ENCODE measurements around the gene OOEP.

Gene OOEP

DNA sequence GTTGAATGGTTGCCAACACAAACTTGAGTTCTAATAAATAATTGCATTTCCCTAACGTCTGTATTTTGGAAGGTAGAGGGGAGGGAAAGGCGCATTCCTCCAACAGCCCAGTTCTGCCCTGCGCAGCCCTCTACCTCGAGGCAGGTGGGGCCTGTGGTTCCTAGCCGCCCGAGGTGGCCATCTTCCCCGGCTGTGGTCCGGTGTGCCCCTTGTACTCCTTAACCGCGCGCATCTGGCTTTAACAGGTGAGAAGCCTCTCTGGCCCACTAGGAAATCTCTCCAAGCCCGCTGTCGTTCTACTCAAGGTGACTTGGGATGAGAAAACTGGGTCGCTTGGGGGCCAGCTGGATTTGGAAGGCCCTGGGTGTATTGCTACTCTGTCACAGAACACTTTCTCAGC is 5.6 kb downstream of the OOEP start:
- Histone ChIP-seq H3K4me3 (ENCODE audit: low read depth, low read length) (no peak overlapping the region), H3K27ac (ENCODE audit: extremely low read depth, low read depth, low read length) (no peak overlapping the region), H3K9me3 (ENCODE audit: control insufficient read depth, insufficient read depth, low read depth, low read length) (no peaks in the 10 kb centered on the region), H3K4me1 (ENCODE audit: control insufficient read depth, insufficient read depth, low read length) (no peaks in the 10 kb centered on the region), H3K36me3 (ENCODE audit: control insufficient read depth in 2 of 2, insufficient read depth in 1 of 2, low read length in 2 of 2) (no peaks in the 10 kb centered on the region)
- ChIA-PET CTCF (interaction anchor here (0.5 kb wide), 1 partner anchor 1803 kb away, joined by 3 read pairs; no protein-coding TSS in a partner anchor), POLR2A (no interaction called here)
- TF ChIP-seq SP2 (tag by site-specific recombination; IDR thresholded peaks at IDR 0.05) (no peak), ZSCAN4 (tag by site-specific recombination; IDR thresholded peaks at IDR 0.05) (no peak), ELK4 (IDR thresholded peaks at IDR 0.05; ENCODE audit: borderline replicate concordance, low read depth, low read length) (no peak), ZNF19 (tag by site-specific recombination; IDR thresholded peaks at IDR 0.05; ENCODE audit: low read depth) (no peak), ZNF157 (tag by site-specific recombination; IDR thresholded peaks at IDR 0.05) (no peak), ZNF416 (tag by site-specific recombination; IDR thresholded peaks at IDR 0.05) (no peak), GLI2 (tag by site-specific recombination; IDR thresholded peaks at IDR 0.05; ENCODE audit: borderline replicate concordance, low read depth) (no peak), ZNF146 (tag by site-specific recombination; IDR thresholded peaks at IDR 0.05) (no peak)

DNA sequence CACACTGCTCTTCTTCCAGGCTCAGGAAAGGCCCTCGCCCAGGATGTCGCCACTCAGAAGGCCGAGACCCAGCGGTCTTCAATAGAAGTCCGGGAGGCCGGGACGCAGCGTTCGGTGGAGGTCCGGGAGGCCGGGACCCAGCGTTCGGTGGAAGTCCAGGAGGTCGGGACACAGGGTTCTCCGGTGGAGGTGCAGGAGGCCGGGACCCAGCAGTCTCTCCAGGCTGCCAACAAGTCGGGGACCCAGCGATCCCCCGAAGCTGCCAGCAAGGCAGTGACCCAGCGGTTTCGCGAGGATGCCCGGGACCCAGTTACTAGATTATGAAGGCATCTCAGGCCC is 6.2 kb downstream of the OOEP start:
- H3K36me3 ChIP-seq (ENCODE audit: control insufficient read depth in 2 of 2, insufficient read depth in 1 of 2, low read length in 2 of 2): no peaks in the 10 kb centered on the region
- no peaks in the 10 kb centered on the region for H3K9me3 ChIP-seq (ENCODE audit: control insufficient read depth, insufficient read depth, low read depth, low read length)
- no peaks in the 10 kb centered on the region for H3K4me1 ChIP-seq (ENCODE audit: control insufficient read depth, insufficient read depth, low read length)
- H3K4me3 ChIP-seq (ENCODE audit: low read depth, low read length): no peak overlapping the region
- TF ChIP-seq ZNF416 (tag by site-specific recombination; IDR thresholded peaks at IDR 0.05) (no peak), ZNF548 (tag by site-specific recombination; IDR thresholded peaks at IDR 0.05) (no peak), ZNF776 (tag by site-specific recombination; IDR thresholded peaks at IDR 0.05; ENCODE audit: borderline replicate concordance) (no peak), ZNF155 (tag by site-specific recombination; IDR thresholded peaks at IDR 0.05) (no peak), ZNF510 (tag by site-specific recombination; IDR thresholded peaks at IDR 0.05; ENCODE audit: insufficient replicate concordance) (no peak), ZNF311 (tag by site-specific recombination; IDR thresholded peaks at IDR 0.05; ENCODE audit: borderline replicate concordance) (no peak), ZNF777 (tag by site-specific recombination; IDR thresholded peaks at IDR 0.05; ENCODE audit: borderline replicate concordance) (no peak), ZNF513 (tag by site-specific recombination; IDR thresholded peaks at IDR 0.05) (no peak), ZNF23 (tag by site-specific recombination; IDR thresholded peaks at IDR 0.05; ENCODE audit: borderline replicate concordance) (no peak), HOXA7 (CRISPR knock-in tag; IDR thresholded peaks at IDR 0.05; ENCODE audit: borderline replicate concordance) (no peak), ZNF677 (tag by site-specific recombination; IDR thresholded peaks at IDR 0.05) (no peak), GLI4 (tag by site-specific recombination; IDR thresholded peaks at IDR 0.05) (no peak), TRIM28 (IDR thresholded peaks at IDR 0.05; ENCODE audit: borderline replicate concordance, low read length) (no peak)
- TF ChIP-seq, protein P1, sequence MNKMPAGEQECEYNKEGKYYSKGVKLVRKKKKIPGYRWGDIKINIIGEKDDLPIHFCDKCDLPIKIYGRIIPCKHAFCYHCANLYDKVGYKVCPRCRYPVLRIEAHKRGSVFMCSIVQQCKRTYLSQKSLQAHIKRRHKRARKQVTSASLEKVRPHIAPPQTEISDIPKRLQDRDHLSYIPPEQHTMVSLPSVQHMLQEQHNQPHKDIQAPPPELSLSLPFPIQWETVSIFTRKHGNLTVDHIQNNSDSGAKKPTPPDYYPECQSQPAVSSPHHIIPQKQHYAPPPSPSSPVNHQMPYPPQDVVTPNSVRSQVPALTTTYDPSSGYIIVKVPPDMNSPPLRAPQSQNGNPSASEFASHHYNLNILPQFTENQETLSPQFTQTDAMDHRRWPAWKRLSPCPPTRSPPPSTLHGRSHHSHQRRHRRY (tag by site-specific recombination; IDR thresholded peaks at IDR 0.05): no peak
- ChIA-PET POLR2A (no interaction called here), CTCF (no interaction called here)
- H3K27ac ChIP-seq (ENCODE audit: extremely low read depth, low read depth, low read length): no peak overlapping the region
